Endodermal cell (in vitro differentiated cells): ENCODE results near the gene GABRQ. TPM values are rescaled to one million over a fixed set of nuclear protein-coding genes. Genes with fewer than 3 reads are reported as not detected.
"Not testable (repeated sequence)": the region's sequence is repeated elsewhere in the genome, so short reads cannot be mapped to it uniquely, and the experiment has no call there.

Experiments used
- DNase-seq: peaks from one replicate; pipeline ENCODE4 v3.0.0-alpha.2; 2017
- H3K27ac ChIP-seq: 2 replicates; pipeline ENCODE4 v1.5.1; 2013; ENCODE audit warnings: mild to moderate bottlenecking, low read depth, low read length, moderate library complexity
- H3K27me3 ChIP-seq: 2 replicates; pipeline ENCODE4 v1.6.1; 2013; ENCODE audit warnings: mild to moderate bottlenecking, low read length, moderate library complexity; ENCODE audit not compliant: insufficient read depth, control insufficient read depth, poor library complexity, severe bottlenecking
- H3K36me3 ChIP-seq: 2 replicates; pipeline ENCODE4 v1.7.0; 2013; ENCODE audit warnings: mild to moderate bottlenecking, low read length, moderate library complexity; ENCODE audit not compliant: control insufficient read depth, insufficient read depth
- H3K4me1 ChIP-seq: one replicate; pipeline ENCODE4 v1.7.0; 2013; ENCODE audit warnings: low read length; ENCODE audit not compliant: control insufficient read depth, insufficient read depth
- H3K4me3 ChIP-seq: 2 replicates; pipeline ENCODE4 v1.5.1; 2013; ENCODE audit warnings: mild to moderate bottlenecking, low read length, moderate library complexity
- H3K9ac ChIP-seq: 2 replicates; pipeline ENCODE4 v1.6.1; 2013; ENCODE audit warnings: mild to moderate bottlenecking, low read length, moderate library complexity; ENCODE audit not compliant: poor library complexity, severe bottlenecking; ENCODE audit errors: extremely low read depth
- H3K9me3 ChIP-seq: 2 replicates; pipeline ENCODE4 v1.6.1; 2013; ENCODE audit warnings: mild to moderate bottlenecking, low read length, moderate library complexity; ENCODE audit not compliant: control insufficient read depth
- H3K27ac Mint-ChIP-seq: 2 replicates; pipeline ENCODE4 v1.8.0; 2020; ENCODE audit warnings: mixed read lengths
- H3K27me3 Mint-ChIP-seq: 2 replicates; pipeline ENCODE4 v1.8.0; 2021; ENCODE audit warnings: mild to moderate bottlenecking, mixed read lengths; ENCODE audit not compliant: insufficient read depth
- H3K36me3 Mint-ChIP-seq: 2 replicates; pipeline ENCODE4 v1.8.0; 2020; ENCODE audit warnings: low read depth, mixed read lengths
- H3K4me1 Mint-ChIP-seq: 2 replicates; pipeline ENCODE4 v1.8.0; 2020; ENCODE audit warnings: mixed read lengths
- H3K4me3 Mint-ChIP-seq: 2 replicates; pipeline ENCODE4 v1.8.0; 2020; ENCODE audit warnings: mild to moderate bottlenecking, moderate library complexity, mixed read lengths
- H3K9me3 Mint-ChIP-seq: 2 replicates; pipeline ENCODE4 v1.8.0; 2020; ENCODE audit warnings: mild to moderate bottlenecking, mixed read lengths
- CTCF ChIP-seq: fragments of 200-600 bp; sonication (generic); conservative IDR thresholded peaks from 2 replicates; pipeline ENCODE4 v1.5.0; 2021; ENCODE audit warnings: antibody characterized with exemption, mild to moderate bottlenecking
- WGBS, 2 experiments: methylation state at CpG; one replicate each; pipeline versions ENCODE4 v1.1.5 to v1.1.7; 2013; ENCODE audit warnings: missing lambda C conversion rate in 2 of 2, mixed read lengths in 1 of 2; ENCODE audit not compliant: insufficient coverage in 1 of 2, insufficient read length in 1 of 2; 5-methylcytosine and 5-hydroxymethylcytosine counted together
- total RNA-seq, 2 donors: library from RNA; stranded (reverse); fragmentation: NEBNext Ultra II Directional in 1 of 2; extraction: Animal tissue kit (Norgen Biotek cat#: 25700) in 1 of 2; gene quantifications; 2 replicates in 1 of 2; 3 replicates in 1 of 2; pipeline ENCODE4 v1.2.1, GENCODE V29; 2021

Gene GABRQ
- total RNA-seq, 2 donors from 2014 or later, result 1.7 TPM

GRCh38 chrX:152663086-152663485 is 25.4 kb downstream of the GABRQ start:
- 80% methylated on average over 1 of the region's 4 CpGs; no CpG with 5 or more reads in 1 of the 2 experiments for WGBS, 2 experiments
- H3K9me3 Mint-ChIP-seq, result peaks cover 34% of the 10 kb centered on the region
- no peak for TF ChIP-seq CTCF
- H3K4me1 Mint-ChIP-seq, result no peaks in the 10 kb centered on the region
- H3K27me3 Mint-ChIP-seq, result no peaks in the 10 kb centered on the region
- no peak for DNase-seq
- no peaks in the 10 kb centered on the region for H3K27me3 ChIP-seq
- H3K36me3 ChIP-seq, result no peaks in the 10 kb centered on the region
- no peak overlapping the region for H3K27ac Mint-ChIP-seq
- no peak overlapping the region for H3K4me3 Mint-ChIP-seq
- H3K36me3 Mint-ChIP-seq, result no peaks in the 10 kb centered on the region
- H3K27ac ChIP-seq, result no peak overlapping the region
- H3K4me1 ChIP-seq, result no peaks in the 10 kb centered on the region
- no peak overlapping the region for H3K9ac ChIP-seq
- no peaks in the 10 kb centered on the region for H3K9me3 ChIP-seq
- H3K4me3 ChIP-seq, result no peak overlapping the region

DNA sequence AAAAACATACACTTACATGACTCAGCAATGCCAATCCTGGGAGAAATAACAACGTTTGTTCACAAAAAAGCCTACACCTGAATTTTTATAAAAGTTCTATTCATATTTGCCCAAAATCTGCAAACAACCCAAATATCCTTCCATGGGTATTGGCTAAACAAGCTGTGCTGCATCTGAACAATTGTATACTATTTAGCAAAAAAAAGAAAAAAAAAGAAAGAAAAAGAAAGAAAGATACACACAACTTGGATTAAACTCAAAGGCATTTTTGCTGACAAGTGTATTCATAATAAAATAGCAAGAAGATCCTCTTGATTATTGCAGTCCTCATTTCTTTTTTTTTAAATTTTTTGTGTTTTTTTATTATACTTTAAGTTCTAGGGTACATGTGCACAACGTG is 36.4 kb downstream of the GABRQ start:
- no peaks in the 10 kb centered on the region for H3K36me3 Mint-ChIP-seq
- peaks cover 45% of the 10 kb centered on the region for H3K9me3 Mint-ChIP-seq
- H3K36me3 ChIP-seq, result no peaks in the 10 kb centered on the region
- H3K27ac Mint-ChIP-seq, result no peak overlapping the region
- no peaks in the 10 kb centered on the region for H3K4me1 ChIP-seq
- no peak overlapping the region for H3K27ac ChIP-seq
- H3K4me1 Mint-ChIP-seq, result no peaks in the 10 kb centered on the region
- no peak overlapping the region for H3K9ac ChIP-seq
- no peaks in the 10 kb centered on the region for H3K9me3 ChIP-seq
- DNase-seq, result no peak
- no peaks in the 10 kb centered on the region for H3K27me3 ChIP-seq
- TF ChIP-seq CTCF, result no peak
- peaks cover 19% of the 10 kb centered on the region for H3K27me3 Mint-ChIP-seq
- no peak overlapping the region for H3K4me3 Mint-ChIP-seq
- no peak overlapping the region for H3K4me3 ChIP-seq
- WGBS, 2 experiments, result 80% methylated on average over 1 of the region's 2 CpGs; no CpG with 5 or more reads in 1 of the 2 experiments

- H3K4me3 Mint-ChIP-seq, H3K4me1 ChIP-seq, H3K36me3 ChIP-seq, H3K27ac Mint-ChIP-seq, H3K36me3 Mint-ChIP-seq, H3K27ac ChIP-seq, DNase-seq, H3K9ac ChIP-seq, H3K27me3 ChIP-seq, H3K4me3 ChIP-seq, H3K4me1 Mint-ChIP-seq, H3K9me3 ChIP-seq: not testable (repeated sequence)
- Mint-ChIP-seq H3K9me3 (peaks cover 40% of the 10 kb centered on the region), H3K27me3 (peaks cover 19% of the 10 kb centered on the region)
- 92% methylated on average over 1 of the region's 3 CpGs; no CpG with 5 or more reads in 1 of the 2 experiments for WGBS, 2 experiments
These were observed 37.0 kb downstream of the GABRQ start for GRCh38 chrX:152674652-152675051.

DNA sequence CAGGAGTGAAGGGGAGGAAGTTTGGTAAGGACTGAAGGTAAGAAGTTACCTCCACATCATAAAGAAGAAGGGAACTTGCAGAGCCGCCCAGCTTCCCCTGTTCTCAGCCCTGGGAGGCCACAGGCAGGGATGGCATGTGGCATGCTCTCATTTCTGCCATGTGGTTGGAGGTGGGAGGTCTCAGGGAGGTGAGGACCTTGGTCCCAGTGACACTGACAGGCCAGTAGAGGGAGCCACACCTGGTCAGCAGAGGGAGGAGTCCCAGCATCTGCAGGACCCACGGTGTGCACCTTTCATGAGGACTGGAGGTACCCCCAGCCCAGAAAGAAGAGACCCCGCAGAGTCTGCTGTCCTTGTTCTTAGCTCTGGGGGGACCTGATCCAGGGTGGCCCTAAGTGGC is 43.3 kb downstream of the GABRQ start:
- no CpG with 5 or more reads among the region's 3 CpGs for WGBS, 2 experiments
- not testable (repeated sequence) for H3K4me1 ChIP-seq, H3K27me3 ChIP-seq, H3K36me3 Mint-ChIP-seq, H3K4me1 Mint-ChIP-seq, DNase-seq, H3K9me3 ChIP-seq, H3K4me3 Mint-ChIP-seq, H3K4me3 ChIP-seq, H3K9ac ChIP-seq, H3K27ac Mint-ChIP-seq, H3K36me3 ChIP-seq, H3K27ac ChIP-seq
- peaks cover 13% of the 10 kb centered on the region for H3K27me3 Mint-ChIP-seq
- peaks cover 16% of the 10 kb centered on the region for H3K9me3 Mint-ChIP-seq

- not testable (repeated sequence) for H3K27me3 Mint-ChIP-seq, H3K4me1 Mint-ChIP-seq, H3K9me3 ChIP-seq, H3K36me3 ChIP-seq, H3K4me1 ChIP-seq, DNase-seq, H3K27ac Mint-ChIP-seq, H3K27ac ChIP-seq, H3K36me3 Mint-ChIP-seq, H3K4me3 ChIP-seq, H3K9ac ChIP-seq, H3K27me3 ChIP-seq, H3K4me3 Mint-ChIP-seq
- peaks cover 12% of the 10 kb centered on the region for H3K9me3 Mint-ChIP-seq
- WGBS, 2 experiments, result no CpG with 5 or more reads among the region's 34 CpGs
These were observed 60.5 kb downstream of the GABRQ start, which contains the start of gene MAGEA3 for GRCh38 chrX:152697952-152698931. Gene MAGEA3 (plus strand): TSS chrX:152698794. CDS start chrX:152700833, 2,039 bp downstream.
